ENCODE results near the gene ATP6V1G1. TPM values are rescaled to one million over a fixed set of nuclear protein-coding genes. Genes with fewer than 3 reads are reported as not detected.
A peak's percentile ranks its signal among the peaks of the same experiment; 100 is the strongest.

The ATP6V1G1 gene
- polyA plus RNA-seq, 1 donor (not counting 4 experiments of a cell fraction or from before 2014, with no cell fraction given): 214 TPM

DNA sequence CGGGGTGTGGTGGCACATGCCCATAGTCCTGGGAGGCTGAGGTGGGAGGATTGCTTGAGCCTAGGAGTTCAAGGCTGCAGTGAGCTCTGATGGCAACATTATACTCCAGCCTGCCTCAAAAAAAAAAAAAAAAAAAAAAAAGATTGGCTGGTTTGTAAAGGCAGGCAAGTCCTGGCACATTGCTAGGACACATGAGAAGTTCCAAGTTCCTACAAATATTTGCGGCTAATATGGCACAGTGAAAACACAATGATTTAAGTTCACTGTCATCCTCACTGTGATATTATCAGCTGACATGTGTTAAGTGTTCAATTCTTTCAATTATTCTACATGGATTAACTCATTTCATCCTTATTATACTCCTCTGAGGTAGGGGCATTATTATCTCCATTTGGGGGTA, 43.6 kb downstream of the ATP6V1G1 start:
- no peak overlapping the region for H3K9ac ChIP-seq (ENCODE audit: control insufficient read depth, extremely low read depth, insufficient read depth, low read length)
- no peak overlapping the region for H3K4me2 ChIP-seq (ENCODE audit: control insufficient read depth, extremely low read depth, insufficient read depth, low read depth, low read length)
- dilution Hi-C loops (cut with MboI; ENCODE audit: extremely low pct_ligation_motif_present, low sequenced_read_pairs): no loop called here
- no peaks in the 10 kb centered on the region for H3K79me2 ChIP-seq (ENCODE audit: control insufficient read depth, insufficient read depth, low read length)
- H3K27ac ChIP-seq (ENCODE audit: control insufficient read depth, insufficient read depth, low read length): no peak overlapping the region
- no peak overlapping the region for H2AFZ ChIP-seq (ENCODE audit: control insufficient read depth, low read length)
- H3K9me1 ChIP-seq (ENCODE audit: control insufficient read depth, extremely low read depth, insufficient read depth, low read length): no peaks in the 10 kb centered on the region
- no peak for TF ChIP-seq EZH2 (IDR thresholded peaks at IDR 0.05; ENCODE audit: low read length)
- TF ChIP-seq, protein P1, sequence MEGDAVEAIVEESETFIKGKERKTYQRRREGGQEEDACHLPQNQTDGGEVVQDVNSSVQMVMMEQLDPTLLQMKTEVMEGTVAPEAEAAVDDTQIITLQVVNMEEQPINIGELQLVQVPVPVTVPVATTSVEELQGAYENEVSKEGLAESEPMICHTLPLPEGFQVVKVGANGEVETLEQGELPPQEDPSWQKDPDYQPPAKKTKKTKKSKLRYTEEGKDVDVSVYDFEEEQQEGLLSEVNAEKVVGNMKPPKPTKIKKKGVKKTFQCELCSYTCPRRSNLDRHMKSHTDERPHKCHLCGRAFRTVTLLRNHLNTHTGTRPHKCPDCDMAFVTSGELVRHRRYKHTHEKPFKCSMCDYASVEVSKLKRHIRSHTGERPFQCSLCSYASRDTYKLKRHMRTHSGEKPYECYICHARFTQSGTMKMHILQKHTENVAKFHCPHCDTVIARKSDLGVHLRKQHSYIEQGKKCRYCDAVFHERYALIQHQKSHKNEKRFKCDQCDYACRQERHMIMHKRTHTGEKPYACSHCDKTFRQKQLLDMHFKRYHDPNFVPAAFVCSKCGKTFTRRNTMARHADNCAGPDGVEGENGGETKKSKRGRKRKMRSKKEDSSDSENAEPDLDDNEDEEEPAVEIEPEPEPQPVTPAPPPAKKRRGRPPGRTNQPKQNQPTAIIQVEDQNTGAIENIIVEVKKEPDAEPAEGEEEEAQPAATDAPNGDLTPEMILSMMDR (optimal IDR thresholded peaks at IDR 0.05 in 1 of 3, IDR thresholded peaks at IDR 0.05 in 1 of 3, conservative IDR thresholded peaks at IDR 0.05 in 1 of 3; ENCODE audit: extremely low read depth in 1 of 3, insufficient read depth in 2 of 3, low read length in 3 of 3): no peak
- H3K27me3 ChIP-seq (ENCODE audit: control insufficient read depth, extremely low read depth, insufficient read depth, low read length): no peaks in the 10 kb centered on the region
- peak; percentile 48 for FAIRE-seq
- no peaks in the 10 kb centered on the region for H4K20me1 ChIP-seq (ENCODE audit: control insufficient read depth, extremely low read depth, insufficient read depth, low read length)
- H3K4me3 ChIP-seq (ENCODE audit: control insufficient read depth in 2 of 3, extremely low read depth in 1 of 3, insufficient read depth in 2 of 3, low read depth in 1 of 3, low read length in 3 of 3): no peak overlapping the region
- H3K4me1 ChIP-seq (ENCODE audit: control insufficient read depth, extremely low read depth, insufficient read depth, low read length): peaks cover 7% of the 10 kb centered on the region
- peaks cover 4 to 5% of the 10 kb centered on the region in 2 experiments for H3K36me3 ChIP-seq (ENCODE audit: control insufficient read depth in 2 of 2, extremely low read depth in 1 of 2, insufficient read depth in 2 of 2, low read length in 2 of 2)
- no peak for DNase-seq (ENCODE audit: low read depth, low spot score)
- H3K9me3 ChIP-seq (ENCODE audit: control insufficient read depth, low read depth, low read length): no peaks in the 10 kb centered on the region

DNA sequence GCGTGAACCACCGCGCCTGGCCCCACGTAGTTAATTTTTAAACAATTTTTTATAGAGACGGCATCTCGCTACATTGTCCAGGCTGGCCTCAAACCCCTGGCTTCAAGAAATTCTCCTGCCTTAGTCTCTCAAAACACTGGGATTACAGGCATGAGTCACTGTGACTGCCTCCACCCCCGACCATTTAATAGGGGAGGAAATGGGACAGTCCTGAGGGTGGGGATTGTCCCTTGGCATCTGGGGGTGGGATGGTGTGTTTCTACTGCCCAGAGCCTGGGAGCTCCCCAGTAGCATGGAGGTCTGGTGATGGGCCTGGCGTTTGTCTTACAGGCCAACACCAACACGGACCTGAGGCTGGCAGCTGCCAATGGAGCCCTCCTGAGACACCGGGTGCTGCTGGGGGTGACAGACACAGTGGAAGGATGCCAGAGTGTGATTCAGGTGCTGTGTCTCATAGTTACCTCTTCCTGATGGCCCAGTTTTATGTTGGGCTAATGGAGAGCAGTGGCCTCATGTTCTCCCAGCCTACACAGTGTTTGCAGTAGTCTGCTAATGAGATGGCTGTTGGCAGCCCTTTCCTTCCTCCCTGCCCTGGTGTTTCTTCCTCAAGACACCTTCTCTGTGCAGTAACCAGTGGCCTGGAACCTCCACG, 46.0 kb downstream of the ATP6V1G1 start:
- no peaks in the 10 kb centered on the region for H3K27me3 ChIP-seq (ENCODE audit: control insufficient read depth, extremely low read depth, insufficient read depth, low read length)
- H3K4me2 ChIP-seq (ENCODE audit: control insufficient read depth, extremely low read depth, insufficient read depth, low read depth, low read length): no peak overlapping the region
- TF ChIP-seq EZH2 (IDR thresholded peaks at IDR 0.05; ENCODE audit: low read length): no peak
- TF ChIP-seq, protein P1 (optimal IDR thresholded peaks at IDR 0.05 in 1 of 3, IDR thresholded peaks at IDR 0.05 in 1 of 3, conservative IDR thresholded peaks at IDR 0.05 in 1 of 3; ENCODE audit: extremely low read depth in 1 of 3, insufficient read depth in 2 of 3, low read length in 3 of 3): no peak
- no peaks in the 10 kb centered on the region for H4K20me1 ChIP-seq (ENCODE audit: control insufficient read depth, extremely low read depth, insufficient read depth, low read length)
- DNase-seq (ENCODE audit: low read depth, low spot score) (no peak), FAIRE-seq (no peak)
- dilution Hi-C loops (cut with MboI; ENCODE audit: extremely low pct_ligation_motif_present, low sequenced_read_pairs): no loop called here
- H2AFZ ChIP-seq (ENCODE audit: control insufficient read depth, low read length): no peak overlapping the region
- no peaks in the 10 kb centered on the region for H3K79me2 ChIP-seq (ENCODE audit: control insufficient read depth, insufficient read depth, low read length)
- no peaks in the 10 kb centered on the region for H3K9me1 ChIP-seq (ENCODE audit: control insufficient read depth, extremely low read depth, insufficient read depth, low read length)
- no peaks in the 10 kb centered on the region for H3K9me3 ChIP-seq (ENCODE audit: control insufficient read depth, low read depth, low read length)
- H3K36me3 ChIP-seq (ENCODE audit: control insufficient read depth in 2 of 2, extremely low read depth in 1 of 2, insufficient read depth in 2 of 2, low read length in 2 of 2): peaks cover 3 to 4% of the 10 kb centered on the region in 2 experiments
- H3K9ac ChIP-seq (ENCODE audit: control insufficient read depth, extremely low read depth, insufficient read depth, low read length): no peak overlapping the region
- peaks cover 7% of the 10 kb centered on the region for H3K4me1 ChIP-seq (ENCODE audit: control insufficient read depth, extremely low read depth, insufficient read depth, low read length)
- no peak overlapping the region for H3K4me3 ChIP-seq (ENCODE audit: control insufficient read depth in 2 of 3, extremely low read depth in 1 of 3, insufficient read depth in 2 of 3, low read depth in 1 of 3, low read length in 3 of 3)
- no peak overlapping the region for H3K27ac ChIP-seq (ENCODE audit: control insufficient read depth, insufficient read depth, low read length)
